Hematopoietic multipotent progenitor cell treated with erythropoietin and hydrocortisone succinate and interleukin-3 and kit ligand, for 4 days (in vitro differentiated cells): ENCODE results near the gene SVOPL.
"Not testable (repeated sequence)": the region's sequence is repeated elsewhere in the genome, so short reads cannot be mapped to it uniquely, and the experiment has no call there.

Source experiments
- DNase-seq: peaks from one replicate; pipeline ENCODE4 v3.0.0-alpha.2; 2015

The SVOPL gene

GRCh38 chr7:138700857-138701536 lies at the start of gene SVOPL:
SVOPL (minus strand) TSS chr7:138701362; CDS start chr7:138679045, 22,317 bp downstream.
- peak; percentile 27 for DNase-seq

DNA sequence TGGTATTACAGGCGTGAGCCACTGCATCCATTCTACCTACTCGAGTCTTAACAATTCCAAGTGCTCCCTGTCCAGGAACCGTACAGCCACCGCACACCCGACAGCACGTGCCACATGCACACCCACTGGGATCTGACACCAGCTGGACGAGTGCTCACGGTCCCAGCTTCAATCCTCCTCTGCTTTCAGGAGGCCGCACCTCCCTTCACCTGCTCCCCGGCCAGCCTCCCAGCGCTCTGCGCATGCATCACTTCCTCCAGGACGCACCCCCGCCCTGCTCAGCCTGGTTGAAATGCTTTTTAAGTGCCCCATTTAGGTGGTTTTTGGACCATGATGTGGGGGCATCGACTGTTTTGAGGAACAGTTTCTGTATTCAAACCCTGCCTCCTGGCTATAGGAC lies 49.3 kb upstream of the SVOPL start:
- no peak for DNase-seq

DNA sequence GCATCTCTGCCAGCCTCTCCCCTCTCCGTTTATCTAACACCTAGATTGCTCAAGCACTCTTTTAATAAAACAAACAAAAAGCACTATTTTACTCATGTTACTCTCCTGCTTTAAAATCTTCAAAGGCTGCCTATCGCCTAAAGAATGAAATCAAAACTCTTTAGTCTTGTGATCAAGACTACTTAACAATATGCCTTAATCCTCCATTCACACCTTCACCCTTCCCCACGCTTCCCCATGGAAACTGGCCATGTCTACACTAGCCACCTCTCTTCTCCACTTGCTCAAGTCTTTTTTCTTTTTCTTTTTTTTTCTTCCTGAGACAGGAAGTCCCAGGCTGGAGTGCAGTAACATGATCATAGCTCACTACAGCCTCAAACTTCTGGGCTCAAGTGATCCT lies 48.8 kb upstream of the SVOPL start:
- DNase-seq: no peak

DNA sequence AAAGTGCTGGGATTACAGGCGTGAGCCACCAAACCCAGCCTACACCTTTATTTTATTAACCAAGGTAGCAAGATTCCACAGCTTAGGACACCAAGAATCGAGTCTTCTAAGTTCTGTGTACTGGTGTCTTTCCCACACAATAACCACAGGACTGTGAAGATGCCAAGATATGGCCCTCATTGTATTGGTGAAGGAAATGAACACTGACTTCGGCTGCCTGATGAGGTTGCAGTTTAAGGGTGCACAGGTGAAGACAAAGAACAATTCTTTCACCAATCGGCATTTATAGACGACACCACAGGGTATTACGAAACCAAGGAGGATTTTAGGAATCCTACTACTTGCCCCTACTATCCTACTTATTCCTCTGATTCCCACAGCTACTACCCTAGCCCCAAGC lies 47.5 kb upstream of the SVOPL start:
- peak; percentile 24 for DNase-seq

- no peak for DNase-seq
Observed at GRCh38 chr7:138746073-138746472, 44.9 kb upstream of the SVOPL start.

- no peak for DNase-seq
Observed at GRCh38 chr7:138745189-138745588, 44.0 kb upstream of the SVOPL start.

DNA sequence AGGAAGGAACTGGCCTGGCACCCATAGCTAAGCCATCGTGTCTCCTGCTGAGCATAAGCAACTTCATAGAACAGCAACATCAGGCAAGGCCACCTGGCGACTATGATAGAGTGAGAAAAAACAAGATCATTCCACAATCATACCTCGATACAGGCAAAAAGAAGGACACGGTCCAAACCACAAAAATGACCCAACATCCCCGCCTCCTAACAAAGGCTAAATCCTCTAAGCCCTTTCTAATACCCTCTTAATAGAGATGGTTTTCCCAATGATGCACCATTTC lies 40.2 kb upstream of the SVOPL start:
- no peak for DNase-seq

DNA sequence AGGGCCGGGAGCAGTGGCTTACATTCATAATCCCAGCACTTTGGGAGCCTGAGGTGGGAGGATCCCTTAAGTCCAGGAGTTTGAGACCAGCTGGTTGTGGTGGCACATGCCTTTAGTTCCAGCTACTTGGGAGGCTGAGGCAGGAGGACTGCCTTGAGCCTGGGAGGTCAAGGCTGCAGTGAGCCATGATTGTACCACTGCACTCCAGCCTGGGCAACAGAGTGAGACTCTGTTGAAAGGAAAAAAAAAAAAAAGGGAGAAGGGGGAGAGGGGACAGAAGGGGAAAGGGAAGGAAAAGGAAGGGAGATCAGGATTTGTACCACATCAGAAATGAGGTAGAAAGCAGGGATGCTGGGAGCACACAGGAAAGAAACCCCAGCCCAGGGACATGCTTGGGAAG lies 38.7 kb upstream of the SVOPL start:
- DNase-seq: no peak

GRCh38 chr7:138738551-138739335 lies 37.6 kb upstream of the SVOPL start:
- DNase-seq: peak; percentile 95

- no peak for DNase-seq
Observed at GRCh38 chr7:138738114-138738513, 37.0 kb upstream of the SVOPL start.

GRCh38 chr7:138735399-138735798 lies 34.2 kb upstream of the SVOPL start:
- DNase-seq: no peak

- not testable (repeated sequence) for DNase-seq
Observed at GRCh38 chr7:138731733-138732132, 30.6 kb upstream of the SVOPL start.

DNA sequence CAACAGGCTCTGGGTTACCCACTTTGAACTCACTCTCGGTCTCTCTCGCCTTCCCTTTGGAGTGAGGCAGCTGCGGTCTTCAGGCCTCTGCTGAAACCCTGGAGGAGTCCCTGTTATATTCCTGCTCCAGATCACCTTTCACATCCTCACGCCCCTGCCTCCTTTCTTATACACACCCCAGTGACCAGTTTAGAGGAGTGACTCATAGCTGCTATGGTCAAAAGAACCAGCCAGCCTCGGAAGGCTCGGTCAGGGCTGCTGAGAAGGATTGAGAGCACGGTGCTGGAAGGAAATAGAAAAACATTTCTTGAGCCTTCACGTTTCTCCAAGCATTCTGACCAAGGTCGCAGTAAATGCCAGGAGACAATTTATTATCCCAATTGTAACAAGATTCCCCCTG lies 28.3 kb upstream of the SVOPL start:
- DNase-seq: no peak

GRCh38 chr7:138727336-138728099 lies 26.4 kb upstream of the SVOPL start:
- no peak for DNase-seq

DNA sequence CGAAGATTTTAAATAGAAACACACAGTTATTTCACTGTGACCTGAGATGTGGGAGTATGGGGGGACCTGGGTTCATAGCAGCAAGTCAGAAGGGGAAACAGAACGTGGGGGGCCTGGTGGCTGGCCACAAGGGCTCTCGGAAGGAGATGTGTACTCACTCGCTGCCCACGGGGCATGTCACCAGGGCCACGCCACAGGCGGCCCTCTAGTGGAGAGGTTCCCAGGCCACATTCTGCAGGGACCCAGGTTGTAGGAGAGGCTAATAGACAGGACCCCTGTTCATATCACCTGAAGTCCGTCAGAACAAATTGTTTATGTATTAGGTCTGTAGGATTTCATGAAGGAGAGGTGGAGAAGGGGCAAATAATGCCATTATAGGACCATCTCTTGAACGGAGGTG lies 25.1 kb upstream of the SVOPL start:
- DNase-seq: peak; percentile 23

DNA sequence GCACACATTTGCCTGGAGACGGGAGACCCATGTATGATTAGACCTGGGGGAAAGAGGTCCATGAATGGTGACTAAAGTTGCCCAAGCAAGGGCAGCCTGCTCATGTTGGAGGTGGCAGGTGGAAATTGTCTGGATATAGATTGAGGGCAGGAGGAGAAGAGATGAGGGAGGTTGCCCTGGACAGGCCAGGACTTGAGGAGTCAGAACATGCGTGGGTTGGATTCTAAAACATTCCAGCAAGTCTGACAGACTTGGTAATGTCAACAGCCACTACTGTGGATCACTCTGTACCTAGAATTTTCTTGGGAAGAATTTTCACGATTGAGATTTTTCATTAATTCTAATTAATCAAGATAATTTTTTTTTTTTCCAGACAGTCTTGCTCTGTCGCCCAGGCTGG lies 19.1 kb upstream of the SVOPL start:
- DNase-seq: no peak

- no peak for DNase-seq
Observed at GRCh38 chr7:138716889-138717288, 15.7 kb upstream of the SVOPL start.

- DNase-seq: no peak
Observed at GRCh38 chr7:138713191-138713590, 12.0 kb upstream of the SVOPL start.

DNA sequence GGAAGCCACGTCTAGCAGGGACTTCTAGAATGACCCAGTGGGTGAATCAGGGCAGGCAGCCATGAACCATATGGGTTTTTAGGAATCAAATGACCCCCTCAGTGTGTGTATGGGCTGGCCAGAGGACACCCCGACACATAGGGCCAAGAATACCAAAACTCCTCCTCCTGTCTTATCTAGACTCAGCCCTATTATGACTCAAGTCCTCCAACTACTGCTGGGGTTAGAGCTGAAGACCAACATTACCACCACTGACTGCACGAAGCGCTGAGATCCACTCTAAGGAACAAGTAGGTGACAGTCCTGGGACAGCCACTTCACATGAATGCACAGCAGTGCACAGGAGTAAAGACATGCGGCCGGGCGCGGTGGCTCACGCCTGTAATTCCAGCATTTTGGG lies 11.5 kb upstream of the SVOPL start:
- DNase-seq: peak; percentile 58

- DNase-seq: no peak
Observed at GRCh38 chr7:138710536-138711385, 9.6 kb upstream of the SVOPL start.

- DNase-seq: peak; percentile 77
Observed at GRCh38 chr7:138705167-138705566, 4.0 kb upstream of the SVOPL start.

GRCh38 chr7:138701537-138701923 lies 368 bp upstream of the SVOPL start:
- no peak for DNase-seq

GRCh38 chr7:138699661-138700060 lies 1.5 kb downstream of the SVOPL start:
- DNase-seq: no peak
